Measurements from ENCODE around the gene TSPAN5. TPM values are rescaled to one million over a fixed set of nuclear protein-coding genes. Genes with fewer than 3 reads are reported as not detected.

TSPAN5 gene
- total RNA-seq, 1 donor from 2014 or later, result 1.7 TPM

GRCh38 chr4:98609934-98610333, 48.5 kb downstream of the TSPAN5 start:
- H3K36me3 ChIP-seq, result no peaks in the 10 kb centered on the region
- no peaks in the 10 kb centered on the region for H3K4me1 ChIP-seq
- no peaks in the 10 kb centered on the region for H3K9me3 ChIP-seq (replicated peaks)
- intact Hi-C loops (cut with micrococcal nuclease), result no loop called here
- DNase-seq, result no peak
- H3K4me3 ChIP-seq, result no peak overlapping the region
- no peak for TF ChIP-seq CTCF (IDR thresholded peaks at IDR 0.05; ENCODE audit: borderline replicate concordance)
- no peak overlapping the region for H3K27ac ChIP-seq (replicated peaks)
- H3K27me3 ChIP-seq (ENCODE audit: low read depth), result no peaks in the 10 kb centered on the region

- intact Hi-C loops (cut with micrococcal nuclease), result no loop called here
- no peaks in the 10 kb centered on the region for H3K4me1 ChIP-seq
- no peak for DNase-seq
These were observed 50.1 kb downstream of the TSPAN5 start for GRCh38 chr4:98608356-98608755.

GRCh38 chr4:98606894-98607293, 51.5 kb downstream of the TSPAN5 start:
- intact Hi-C loops (cut with micrococcal nuclease), result no loop called here
- no peak for DNase-seq
- Histone ChIP-seq H3K27me3 (ENCODE audit: low read depth) (no peaks in the 10 kb centered on the region), H3K36me3 (no peaks in the 10 kb centered on the region), H3K4me3 (no peak overlapping the region), H3K9me3 (replicated peaks) (no peaks in the 10 kb centered on the region), H3K27ac (replicated peaks) (no peak overlapping the region), H3K4me1 (no peaks in the 10 kb centered on the region)
- TF ChIP-seq CTCF (IDR thresholded peaks at IDR 0.05; ENCODE audit: borderline replicate concordance), result no peak

More at GRCh38 chr4:98608356-98608755, 50.1 kb downstream of the TSPAN5 start:
- no peak for TF ChIP-seq CTCF (IDR thresholded peaks at IDR 0.05; ENCODE audit: borderline replicate concordance)
- Histone ChIP-seq H3K9me3 (replicated peaks) (no peaks in the 10 kb centered on the region), H3K27ac (replicated peaks) (no peak overlapping the region), H3K4me3 (no peak overlapping the region), H3K36me3 (no peaks in the 10 kb centered on the region), H3K27me3 (ENCODE audit: low read depth) (no peaks in the 10 kb centered on the region)

- no peak for TF ChIP-seq CTCF (IDR thresholded peaks at IDR 0.05; ENCODE audit: borderline replicate concordance)
- intact Hi-C loops (cut with micrococcal nuclease), result no loop called here
- no peak for DNase-seq
- Histone ChIP-seq H3K36me3 (no peaks in the 10 kb centered on the region), H3K4me1 (no peaks in the 10 kb centered on the region), H3K27me3 (ENCODE audit: low read depth) (no peaks in the 10 kb centered on the region), H3K27ac (replicated peaks) (no peak overlapping the region), H3K9me3 (replicated peaks) (peaks cover 17% of the 10 kb centered on the region), H3K4me3 (no peak overlapping the region)
These were observed 53.2 kb downstream of the TSPAN5 start for GRCh38 chr4:98605216-98605615.

GRCh38 chr4:98604723-98605122, 53.7 kb downstream of the TSPAN5 start:
- peaks cover 22% of the 10 kb centered on the region for H3K9me3 ChIP-seq (replicated peaks)
- H3K36me3 ChIP-seq, result no peaks in the 10 kb centered on the region
- no peak for TF ChIP-seq CTCF (IDR thresholded peaks at IDR 0.05; ENCODE audit: borderline replicate concordance)
- no peak overlapping the region for H3K27ac ChIP-seq (replicated peaks)
- no peak overlapping the region for H3K4me3 ChIP-seq
- DNase-seq, result no peak
- intact Hi-C loops (cut with micrococcal nuclease), result no loop called here
- no peaks in the 10 kb centered on the region for H3K27me3 ChIP-seq (ENCODE audit: low read depth)
- H3K4me1 ChIP-seq, result no peaks in the 10 kb centered on the region

Data from left ventricle myocardium inferior (tissue), 1 donor.